Upper lobe of left lung (tissue), 6 donors: Measurements from ENCODE around the gene IGSF3. TPM values are rescaled to one million over a fixed set of nuclear protein-coding genes. Genes with fewer than 3 reads are reported as not detected.

Experiments used
- ATAC-seq, 2 donors: fragments of 200-7000 bp; cut with Tn5 transposase; one replicate each; pipeline ENCODE4 v1.9.1; 2022; ENCODE audit warnings: mild to moderate bottlenecking in 2 of 2, moderate library complexity in 2 of 2; ENCODE audit not compliant: low FRiP score in 2 of 2
- DNase-seq, 2 donors: peaks; one replicate each; pipeline ENCODE4 v3.0.0-alpha.2; 2019 to 2020
- H3K27ac ChIP-seq, 4 donors: fragments of 200-600 bp; sonication (generic); one replicate each; pipeline ENCODE4 v1.5.1; 2016 to 2019
- H3K27me3 ChIP-seq, 4 donors: fragments of 200-600 bp; sonication (generic); one replicate each; pipeline ENCODE4 v1.5.1; 2017 to 2019
- H3K36me3 ChIP-seq, 4 donors: fragments of 200-600 bp; sonication (generic); one replicate each; pipeline ENCODE4 v1.5.1; 2016 to 2019
- H3K4me1 ChIP-seq, 4 donors: fragments of 200-600 bp; sonication (generic); one replicate each; pipeline ENCODE4 v1.5.1; 2018 to 2019
- H3K4me3 ChIP-seq, 4 donors: fragments of 200-600 bp; sonication (generic); one replicate each; pipeline ENCODE4 v1.5.1; 2017 to 2019; ENCODE audit warnings: mild to moderate bottlenecking in 2 of 4, moderate library complexity in 1 of 4
- H3K9me3 ChIP-seq, 4 donors: fragments of 200-600 bp; sonication (generic); one replicate each; pipeline ENCODE4 v1.5.1; 2018 to 2019
- EP300 ChIP-seq, 4 donors: sonication (generic); formaldehyde crosslinking; IDR thresholded peaks; one replicate each; pipeline ENCODE4 v1.5.1; 2017; ENCODE audit warnings: antibody characterized with exemption in 4 of 4, control low read depth in 2 of 4
- POLR2A ChIP-seq, 4 donors: fragments of 450-650 bp; IDR thresholded peaks; one replicate each; pipeline ENCODE4 v1.5.1; 2016 to 2017; ENCODE audit warnings: antibody characterized with exemption in 4 of 4, mild to moderate bottlenecking in 2 of 4
- POLR2AphosphoS5 ChIP-seq, 2 donors: sonication (generic); formaldehyde crosslinking; IDR thresholded peaks; one replicate each; pipeline ENCODE4 v1.5.1; 2017; ENCODE audit warnings: antibody characterized with exemption in 2 of 2
- whole genome bisulfite sequencing, 2 donors: methylation state at CpG; one replicate each; pipeline ENCODE4 v1.1.5; 2017 to 2018; 5-methylcytosine and 5-hydroxymethylcytosine counted together
- total RNA-seq, 6 donors: library from RNA; depleted of rRNA in 4 of 6; stranded (reverse); fragments of >200 nt in 4 of 6; gene quantifications; one replicate each; pipeline versions ENCODE4 v1.1.0 to v1.2.1, GENCODE V29; 2016 to 2021
- TF ChIP-seq, protein P1 (sequence below), 6 experiments: fragments of 450-650 bp in 4 of 6; fragments of 200-600 bp in 2 of 6; sonication (generic) in 2 of 6; IDR thresholded peaks; one replicate each; pipeline ENCODE4 v1.5.1; 2016 to 2019; ENCODE audit warnings: antibody characterized with exemption in 6 of 6
- donor health status: DM: no; HTN: no; CAD: no; lungs with moderate emphysema.
- donor health status: DM: no; HTN: yes; CAD: no; lungs with severe emphysema.

Gene IGSF3
- total RNA-seq, 6 donors from 2014 or later, result 15.1 to 28.3 (median 23.7) TPM

DNA sequence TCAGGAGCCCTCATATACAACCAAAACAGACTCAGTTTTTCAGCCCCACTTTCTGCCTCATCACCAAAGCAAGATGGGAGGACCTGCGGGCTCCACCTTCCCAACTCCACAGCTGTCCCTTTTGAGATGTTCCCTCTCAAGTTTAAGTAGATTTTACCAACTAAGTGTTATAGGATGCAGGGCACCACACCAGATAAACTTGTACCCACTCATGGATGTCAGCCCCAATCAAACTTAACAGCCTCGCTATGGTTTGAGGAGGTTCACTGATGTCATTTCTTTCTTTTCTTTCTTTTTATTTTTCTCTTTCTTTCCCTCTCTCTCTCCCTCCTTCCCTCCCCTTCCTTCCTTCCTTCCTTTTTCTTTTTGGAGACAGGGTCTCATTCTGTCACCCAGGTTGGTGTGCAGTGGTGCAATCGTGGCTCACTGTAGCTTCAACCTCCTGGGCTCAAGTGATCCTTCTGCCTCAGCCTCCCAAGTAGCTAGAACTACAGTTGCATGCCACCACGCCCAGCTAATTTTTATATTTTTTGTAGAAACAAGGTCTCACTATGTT lies 110.1 kb downstream of the IGSF3 start:
- Histone ChIP-seq H3K9me3 (no peaks in the 10 kb centered on the region), H3K27ac (peak overlapping the region in 1 of 4 donors; percentile 2), H3K4me1 (peaks cover 13 to 48% (median 25%) of the 10 kb centered on the region in 4 donors), H3K4me3 (no peak overlapping the region), H3K27me3 (no peaks in the 10 kb centered on the region), H3K36me3 (no peaks in the 10 kb centered on the region)
- TF ChIP-seq EP300 (IDR thresholded peaks at IDR 0.05), result no peak
- TF ChIP-seq POLR2A (IDR thresholded peaks at IDR 0.05), result no peak
- TF ChIP-seq, protein P1, sequence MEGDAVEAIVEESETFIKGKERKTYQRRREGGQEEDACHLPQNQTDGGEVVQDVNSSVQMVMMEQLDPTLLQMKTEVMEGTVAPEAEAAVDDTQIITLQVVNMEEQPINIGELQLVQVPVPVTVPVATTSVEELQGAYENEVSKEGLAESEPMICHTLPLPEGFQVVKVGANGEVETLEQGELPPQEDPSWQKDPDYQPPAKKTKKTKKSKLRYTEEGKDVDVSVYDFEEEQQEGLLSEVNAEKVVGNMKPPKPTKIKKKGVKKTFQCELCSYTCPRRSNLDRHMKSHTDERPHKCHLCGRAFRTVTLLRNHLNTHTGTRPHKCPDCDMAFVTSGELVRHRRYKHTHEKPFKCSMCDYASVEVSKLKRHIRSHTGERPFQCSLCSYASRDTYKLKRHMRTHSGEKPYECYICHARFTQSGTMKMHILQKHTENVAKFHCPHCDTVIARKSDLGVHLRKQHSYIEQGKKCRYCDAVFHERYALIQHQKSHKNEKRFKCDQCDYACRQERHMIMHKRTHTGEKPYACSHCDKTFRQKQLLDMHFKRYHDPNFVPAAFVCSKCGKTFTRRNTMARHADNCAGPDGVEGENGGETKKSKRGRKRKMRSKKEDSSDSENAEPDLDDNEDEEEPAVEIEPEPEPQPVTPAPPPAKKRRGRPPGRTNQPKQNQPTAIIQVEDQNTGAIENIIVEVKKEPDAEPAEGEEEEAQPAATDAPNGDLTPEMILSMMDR (IDR thresholded peaks at IDR 0.05), result no peak
- no peak for TF ChIP-seq POLR2AphosphoS5 (IDR thresholded peaks at IDR 0.05)
- no peak for DNase-seq
- no peak for ATAC-seq
- 79 to 80% methylated on average over 4 of the region's 4 CpGs for WGBS, 2 donors

DNA sequence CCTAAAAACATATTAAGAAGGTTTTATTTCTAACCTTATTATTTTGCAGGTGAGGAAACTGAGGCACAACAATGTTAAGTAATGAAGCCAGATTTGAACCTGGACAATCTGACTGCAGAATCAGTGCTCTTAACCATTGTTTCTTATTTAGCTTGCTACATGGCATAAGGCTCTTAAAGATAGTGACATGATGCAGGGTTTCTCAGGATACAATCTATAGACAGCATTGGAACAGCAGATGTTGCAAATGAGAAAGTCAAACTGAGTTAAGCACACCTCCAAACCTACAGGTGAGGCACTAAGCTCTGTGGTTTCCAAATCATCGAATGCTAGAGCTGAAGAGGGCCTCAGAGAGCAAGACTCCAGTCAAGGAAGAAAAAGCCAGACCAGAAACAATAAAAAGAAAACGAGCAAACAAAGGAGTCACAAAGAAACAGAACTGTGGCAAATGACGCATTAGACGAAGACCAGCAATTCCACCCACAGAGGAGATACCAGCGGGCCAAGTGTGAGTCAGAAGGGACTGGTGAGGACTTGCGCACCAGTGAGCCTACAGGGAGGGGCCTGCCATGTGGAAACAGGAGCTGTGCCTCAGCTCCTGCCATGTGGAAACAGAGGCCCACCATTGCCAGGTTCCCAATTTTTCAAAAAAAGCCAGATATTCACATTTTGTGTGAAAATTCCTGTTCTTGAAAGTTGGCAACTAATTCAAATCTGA lies 111.1 kb downstream of the IGSF3 start:
- Histone ChIP-seq H3K36me3 (no peaks in the 10 kb centered on the region), H3K4me3 (no peak overlapping the region), H3K4me1 (peaks cover 13 to 48% (median 23%) of the 10 kb centered on the region in 4 donors), H3K27me3 (no peaks in the 10 kb centered on the region), H3K9me3 (no peaks in the 10 kb centered on the region), H3K27ac (peak overlapping the region in 3 of 4 donors; percentile 40 to 64 (median 47))
- DNase-seq, result peak in 1 of 2 donors; percentile 77
- TF ChIP-seq POLR2AphosphoS5 (IDR thresholded peaks at IDR 0.05) (peak in 1 of 2 donors; percentile 27), EP300 (IDR thresholded peaks at IDR 0.05) (no peak)
- TF ChIP-seq, protein P1 (IDR thresholded peaks at IDR 0.05), result no peak
- WGBS, 2 donors, result 66 to 67% methylated on average over 6 of the region's 6 CpGs
- peak; percentile 63 to 96 for ATAC-seq

DNA sequence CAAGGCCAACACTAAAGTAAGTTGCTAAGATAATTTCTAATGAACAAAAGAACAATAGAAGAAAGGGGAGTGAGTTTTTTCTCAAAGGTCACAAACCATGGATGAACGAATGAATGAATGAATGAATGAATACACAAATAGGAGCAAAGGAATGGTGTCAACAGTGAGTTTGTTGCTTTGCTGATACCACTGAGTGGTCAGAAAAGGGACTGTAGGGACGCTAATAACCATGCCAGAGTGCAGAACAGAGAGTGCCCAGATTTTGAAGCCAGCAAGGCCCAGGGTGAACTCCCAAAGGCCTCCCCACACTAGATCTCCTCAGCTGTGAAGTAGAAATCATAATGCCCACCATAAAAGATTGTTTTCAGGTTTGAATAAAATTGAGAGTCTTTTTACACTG lies 112.6 kb downstream of the IGSF3 start:
- DNase-seq, result no peak
- Histone ChIP-seq H3K4me3 (no peak overlapping the region), H3K36me3 (no peaks in the 10 kb centered on the region), H3K4me1 (peaks cover 13 to 48% (median 23%) of the 10 kb centered on the region in 4 donors), H3K9me3 (no peaks in the 10 kb centered on the region), H3K27ac (no peak overlapping the region), H3K27me3 (no peaks in the 10 kb centered on the region)
- TF ChIP-seq POLR2AphosphoS5 (IDR thresholded peaks at IDR 0.05), result no peak
- no peak for TF ChIP-seq EP300 (IDR thresholded peaks at IDR 0.05)
- TF ChIP-seq, protein P1 (IDR thresholded peaks at IDR 0.05), result no peak
- TF ChIP-seq POLR2A (IDR thresholded peaks at IDR 0.05), result no peak
- 80 to 83% methylated on average over 2 of the region's 2 CpGs for WGBS, 2 donors
- ATAC-seq, result no peak

DNA sequence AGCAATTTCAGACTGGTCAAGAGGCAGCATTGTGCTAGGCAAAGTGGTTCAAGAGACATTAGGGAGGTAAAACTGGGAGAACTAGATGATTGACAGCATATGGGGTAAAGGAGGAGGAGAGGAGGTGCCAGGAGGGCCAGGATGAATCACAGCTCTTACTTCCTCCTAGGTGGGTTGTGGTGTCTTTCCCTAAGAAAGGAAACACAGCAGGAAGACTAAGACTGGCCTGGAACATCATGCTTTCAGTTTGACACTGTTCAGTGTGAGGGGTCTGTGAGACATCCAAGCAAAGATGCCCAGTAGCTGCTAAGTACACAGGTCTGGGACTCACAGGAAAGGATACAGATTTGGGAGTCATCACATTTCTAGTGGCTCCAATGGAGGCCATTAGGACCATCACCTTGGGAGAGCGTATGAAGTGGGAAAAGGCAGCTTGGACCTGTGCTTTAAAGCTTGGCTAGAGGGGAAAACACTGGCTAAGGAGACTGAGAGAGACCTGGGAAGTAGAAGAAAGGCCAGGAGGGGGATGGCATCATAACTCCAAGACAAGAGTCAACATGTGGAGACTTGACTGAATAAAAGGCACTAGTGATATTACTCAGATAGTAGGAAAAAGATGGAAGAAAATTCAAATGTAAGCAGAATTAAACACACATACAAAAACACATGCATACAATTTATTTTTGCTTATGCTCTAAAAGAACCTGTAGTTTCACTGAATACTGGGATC lies 114.0 kb downstream of the IGSF3 start:
- peaks cover 13 to 41% (median 23%) of the 10 kb centered on the region in 4 donors for H3K4me1 ChIP-seq
- no peaks in the 10 kb centered on the region for H3K27me3 ChIP-seq
- DNase-seq, result no peak
- no peak overlapping the region for H3K4me3 ChIP-seq
- H3K27ac ChIP-seq, result no peak overlapping the region
- no peak for ATAC-seq
- TF ChIP-seq EP300 (IDR thresholded peaks at IDR 0.05), result no peak
- TF ChIP-seq POLR2A (IDR thresholded peaks at IDR 0.05), result no peak
- no peak for TF ChIP-seq POLR2AphosphoS5 (IDR thresholded peaks at IDR 0.05)
- TF ChIP-seq, protein P1 (IDR thresholded peaks at IDR 0.05), result no peak
- H3K9me3 ChIP-seq, result no peaks in the 10 kb centered on the region
- no peaks in the 10 kb centered on the region for H3K36me3 ChIP-seq
- WGBS, 2 donors, result 100% methylated on average over 1 of the region's 1 CpG
